ENCODE data around the gene NTM.

- TF ChIP-seq CTCF (IDR thresholded peaks at IDR 0.05) (no peak), POLR2A (IDR thresholded peaks at IDR 0.05) (no peak)
Measured at GRCh38 chr11:131895865-131896264, 525.5 kb downstream of the NTM start.

Measured in esophagus squamous epithelium (tissue), 4 donors.